GM23248 (cell line): ENCODE measurements around the gene MMEL1.

Source experiments
- EZH2 ChIP-seq: fragments of 200-600 bp; sonication (generic); IDR thresholded peaks from 2 replicates; pipeline ENCODE4 v1.6.1; 2018; ENCODE audit warnings: antibody characterized with exemption, mild to moderate bottlenecking; ENCODE audit not compliant: insufficient read depth, poor library complexity, severe bottlenecking
- EZH2phosphoT487 ChIP-seq: fragments of 200-600 bp; sonication (generic); IDR thresholded peaks from 2 replicates; pipeline ENCODE4 v1.6.1; 2018; ENCODE audit warnings: antibody characterized with exemption, moderate library complexity, mild to moderate bottlenecking, low read depth; ENCODE audit not compliant: insufficient read depth

- TF ChIP-seq EZH2 (no peak), EZH2phosphoT487 (no peak)
Measured at GRCh38 chr1:2556678-2557481, 75.9 kb downstream of the MMEL1 start.
